Peyer's patch (tissue), 4 donors: Measurements from ENCODE around the gene AP5M1.

ENCODE experiments used
- POLR2A ChIP-seq, 2 donors: fragments of 450-650 bp; IDR thresholded peaks; one replicate each; pipeline ENCODE4 v1.5.1; 2017; ENCODE audit warnings: antibody characterized with exemption in 2 of 2, mild to moderate bottlenecking in 2 of 2, moderate library complexity in 2 of 2
- TF ChIP-seq, protein P1 (sequence below), 6 experiments: fragments of 450-650 bp in 4 of 6; fragments of 200-600 bp in 2 of 6; sonication (generic) in 1 of 6; IDR thresholded peaks; one replicate each; pipeline ENCODE4 v1.5.1; 2017 to 2019; ENCODE audit warnings: antibody characterized with exemption in 6 of 6, mild to moderate bottlenecking in 3 of 6, moderate library complexity in 1 of 6

DNA sequence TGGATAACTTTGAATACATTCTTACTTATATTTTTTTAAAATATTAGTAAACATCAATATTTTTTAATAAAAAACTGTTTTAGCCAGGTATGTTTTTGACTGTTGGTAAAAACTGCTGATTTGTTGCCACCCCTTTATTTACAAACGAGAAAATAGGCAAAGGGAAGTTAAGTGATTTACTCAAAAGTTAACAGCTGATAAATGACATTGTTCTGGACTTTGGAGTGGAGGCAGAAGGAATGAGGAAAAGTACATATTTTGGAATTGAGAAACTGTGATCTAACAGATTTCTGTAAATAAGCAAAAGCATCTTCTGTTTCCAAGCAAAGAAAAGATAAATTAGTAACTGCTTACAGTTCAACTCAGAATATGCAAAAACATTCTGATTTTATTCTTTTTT is 4.5 kb downstream of the AP5M1 start:
- TF ChIP-seq, protein P1, sequence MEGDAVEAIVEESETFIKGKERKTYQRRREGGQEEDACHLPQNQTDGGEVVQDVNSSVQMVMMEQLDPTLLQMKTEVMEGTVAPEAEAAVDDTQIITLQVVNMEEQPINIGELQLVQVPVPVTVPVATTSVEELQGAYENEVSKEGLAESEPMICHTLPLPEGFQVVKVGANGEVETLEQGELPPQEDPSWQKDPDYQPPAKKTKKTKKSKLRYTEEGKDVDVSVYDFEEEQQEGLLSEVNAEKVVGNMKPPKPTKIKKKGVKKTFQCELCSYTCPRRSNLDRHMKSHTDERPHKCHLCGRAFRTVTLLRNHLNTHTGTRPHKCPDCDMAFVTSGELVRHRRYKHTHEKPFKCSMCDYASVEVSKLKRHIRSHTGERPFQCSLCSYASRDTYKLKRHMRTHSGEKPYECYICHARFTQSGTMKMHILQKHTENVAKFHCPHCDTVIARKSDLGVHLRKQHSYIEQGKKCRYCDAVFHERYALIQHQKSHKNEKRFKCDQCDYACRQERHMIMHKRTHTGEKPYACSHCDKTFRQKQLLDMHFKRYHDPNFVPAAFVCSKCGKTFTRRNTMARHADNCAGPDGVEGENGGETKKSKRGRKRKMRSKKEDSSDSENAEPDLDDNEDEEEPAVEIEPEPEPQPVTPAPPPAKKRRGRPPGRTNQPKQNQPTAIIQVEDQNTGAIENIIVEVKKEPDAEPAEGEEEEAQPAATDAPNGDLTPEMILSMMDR (IDR thresholded peaks at IDR 0.05), result no peak
- no peak for TF ChIP-seq POLR2A (IDR thresholded peaks at IDR 0.05)
